NOMO-1 (cell line): ENCODE results near the gene BAIAP2.

Experiments used
- DNase-seq, 2 experiments: peaks; one replicate each; lab custom pipeline; 2025; ENCODE audit not compliant: unreplicated experiment in 2 of 2; lab: John Stamatoyannopoulos, UW

The BAIAP2 gene

DNA sequence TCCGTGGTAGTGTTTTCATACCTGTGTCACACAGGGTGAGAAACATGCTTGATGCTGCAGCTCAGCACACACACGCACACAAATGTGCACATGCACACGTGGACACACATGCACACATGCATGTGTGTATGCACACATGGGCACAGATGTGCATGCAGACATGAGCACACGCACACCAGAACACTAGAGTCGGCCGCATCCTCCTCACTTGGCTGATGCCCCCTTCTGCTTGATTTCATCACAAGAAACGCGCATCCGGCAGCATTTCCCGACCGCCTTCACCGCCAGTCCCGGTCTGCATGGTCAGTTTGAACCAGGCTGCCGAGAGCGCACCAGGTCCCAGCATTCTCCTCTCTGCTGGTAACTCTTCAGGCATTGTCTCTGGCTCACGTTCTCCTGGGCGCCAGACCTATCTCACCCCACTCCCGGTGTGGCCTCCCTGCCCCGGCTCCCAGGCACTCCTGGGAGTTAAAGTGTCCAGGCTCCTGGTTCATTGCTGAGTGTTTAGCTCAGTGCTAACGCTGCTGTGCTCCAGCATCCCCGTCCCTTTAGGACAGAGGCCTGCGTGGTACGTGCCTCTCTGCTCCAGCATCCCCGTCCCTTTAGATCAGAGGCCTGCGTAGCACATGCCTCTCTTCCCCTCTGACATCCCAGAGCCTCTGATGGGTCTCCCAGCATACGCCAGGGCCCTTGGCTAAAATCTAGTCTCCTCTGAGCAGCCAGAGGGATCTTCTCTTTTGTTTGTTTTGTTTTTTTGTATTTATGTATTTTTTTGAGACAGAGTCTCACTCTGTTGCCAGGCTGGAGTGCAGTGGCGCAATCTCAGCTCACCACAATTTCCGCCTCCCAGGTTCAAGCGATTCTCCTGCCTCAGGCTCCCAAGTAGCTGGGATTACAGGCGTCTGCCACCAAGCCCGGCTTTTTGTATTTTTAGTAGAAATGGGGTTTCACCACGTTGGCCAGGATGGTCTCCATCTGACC lies 16.0 kb downstream of the BAIAP2 start:
- peak; percentile 19 to 35 for DNase-seq

DNA sequence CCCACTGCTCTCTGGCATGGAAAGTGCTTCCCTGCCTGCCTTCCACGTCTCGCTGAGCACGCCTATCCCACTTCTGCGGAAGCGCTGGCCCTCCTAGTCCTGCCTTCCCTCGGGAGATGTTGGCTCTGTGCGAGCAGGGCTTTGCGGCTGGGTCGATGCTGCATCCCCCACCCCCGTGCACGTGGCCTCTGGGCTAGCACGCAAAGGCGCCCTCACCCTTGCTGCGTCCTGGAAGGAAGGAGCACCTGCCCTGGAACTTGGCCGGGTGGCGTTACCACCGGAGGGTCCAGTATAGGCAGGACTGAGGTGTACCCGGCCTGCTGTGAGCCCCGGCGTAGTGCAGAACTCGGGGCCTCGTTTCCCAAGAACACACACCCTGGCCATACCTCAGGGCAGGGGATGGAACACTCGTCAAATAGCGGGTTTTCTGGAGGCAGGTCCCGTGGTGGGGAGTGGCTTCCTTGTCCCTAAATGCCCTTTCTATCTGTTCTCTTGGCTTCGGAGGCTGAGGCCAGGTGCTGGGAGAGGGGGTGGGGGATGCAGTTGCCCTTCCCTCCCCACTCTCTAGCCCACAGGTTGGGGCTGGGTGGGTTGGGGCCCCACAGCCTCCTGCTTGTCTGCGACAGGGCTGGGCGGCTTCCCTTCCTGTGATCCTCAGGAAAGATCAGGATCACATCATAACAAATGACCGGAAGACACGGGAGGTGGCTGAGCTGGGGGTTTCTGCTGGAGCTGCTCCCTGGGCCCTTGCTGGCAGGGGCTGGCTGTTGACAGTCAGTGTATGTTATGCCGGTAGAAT lies 17.4 kb downstream of the BAIAP2 start:
- no peak for DNase-seq

DNA sequence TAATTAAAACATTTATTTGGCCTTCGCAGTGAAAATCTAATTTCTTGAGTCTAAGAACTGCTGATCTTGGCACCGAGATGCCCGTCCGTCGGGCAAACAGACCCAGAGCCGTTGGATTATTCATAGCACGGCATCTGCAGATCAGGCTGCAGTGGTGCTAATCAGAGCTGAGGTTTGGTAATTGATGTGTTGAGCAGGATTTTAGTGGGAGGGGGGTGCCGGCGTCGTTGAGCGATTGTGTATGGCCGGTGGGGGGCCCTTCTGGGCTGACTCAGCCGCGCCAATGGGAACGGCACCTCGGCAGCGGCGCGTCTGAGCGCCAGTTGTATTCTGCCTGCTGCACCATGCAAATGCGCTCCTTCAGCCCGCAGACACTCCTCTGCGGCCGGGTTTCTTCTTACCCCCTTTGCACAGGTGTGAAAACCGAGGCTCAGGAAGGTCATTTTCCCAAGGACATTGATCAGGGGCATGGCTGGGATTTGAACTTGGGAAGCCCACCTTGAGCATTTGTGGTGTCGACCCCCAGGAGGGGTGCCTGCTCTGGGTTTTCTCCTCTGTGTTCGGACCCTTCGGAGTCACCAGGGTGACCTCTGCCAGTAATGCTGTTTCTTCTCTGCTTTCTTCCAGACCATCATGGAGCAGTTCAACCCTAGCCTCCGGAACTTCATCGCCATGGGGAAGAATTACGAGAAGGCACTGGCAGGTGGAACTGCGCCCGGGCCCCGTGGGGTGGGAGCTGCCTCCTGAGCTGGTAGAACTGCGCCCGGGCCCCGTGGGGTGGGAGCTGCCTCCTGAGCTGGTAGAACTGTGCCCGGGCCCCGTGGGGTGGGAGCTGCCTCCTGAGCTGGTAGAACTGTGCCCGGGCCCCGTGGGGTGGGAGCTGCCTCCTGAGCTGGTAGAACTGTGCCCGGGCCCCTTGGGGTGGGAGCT lies 18.4 kb downstream of the BAIAP2 start:
- no peak for DNase-seq

DNA sequence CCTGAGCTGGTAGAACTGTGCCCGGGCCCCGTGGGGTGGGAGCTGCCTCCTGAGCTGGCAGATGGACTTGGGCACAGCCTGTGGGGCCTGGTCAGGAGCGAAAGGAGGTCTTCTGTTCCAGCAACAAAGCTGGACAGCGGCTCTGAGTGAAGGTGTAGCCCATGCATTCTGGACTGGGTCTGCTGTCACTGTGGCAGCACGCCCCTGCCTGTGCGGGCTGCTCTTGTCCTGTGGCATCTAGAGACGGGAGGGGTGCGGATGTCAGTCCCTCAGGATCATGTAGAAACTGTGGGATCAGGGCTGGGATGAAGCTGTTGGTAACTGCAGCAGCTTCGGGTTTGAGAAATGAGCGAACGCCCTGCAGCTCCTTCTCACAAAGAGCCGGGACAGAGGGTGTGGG lies 19.4 kb downstream of the BAIAP2 start:
- no peak for DNase-seq

DNA sequence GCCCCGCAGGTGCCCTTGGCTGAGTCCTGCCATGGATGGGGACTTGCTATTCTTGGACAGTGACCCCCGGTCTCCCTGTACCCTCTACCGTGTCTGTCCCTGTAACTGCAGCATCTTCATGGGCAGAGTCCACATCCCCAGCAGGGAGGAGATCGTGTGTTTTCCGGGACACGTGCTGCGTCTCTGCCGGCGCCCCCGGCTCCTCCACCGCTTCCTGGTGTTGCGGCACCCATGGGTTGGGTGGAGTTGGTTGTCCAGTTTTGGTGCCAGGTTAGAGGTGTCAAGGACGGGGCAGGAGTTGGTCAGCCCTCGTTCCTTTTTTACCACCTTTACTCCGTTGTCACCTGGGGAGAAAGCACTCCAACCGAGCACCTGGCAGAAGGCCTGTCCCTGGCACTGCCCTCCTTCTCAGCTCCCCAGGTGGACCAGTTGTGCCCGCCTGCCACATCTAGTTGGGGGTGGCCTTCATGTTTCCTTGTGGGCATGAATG lies 20.0 kb downstream of the BAIAP2 start:
- no peak for DNase-seq

DNA sequence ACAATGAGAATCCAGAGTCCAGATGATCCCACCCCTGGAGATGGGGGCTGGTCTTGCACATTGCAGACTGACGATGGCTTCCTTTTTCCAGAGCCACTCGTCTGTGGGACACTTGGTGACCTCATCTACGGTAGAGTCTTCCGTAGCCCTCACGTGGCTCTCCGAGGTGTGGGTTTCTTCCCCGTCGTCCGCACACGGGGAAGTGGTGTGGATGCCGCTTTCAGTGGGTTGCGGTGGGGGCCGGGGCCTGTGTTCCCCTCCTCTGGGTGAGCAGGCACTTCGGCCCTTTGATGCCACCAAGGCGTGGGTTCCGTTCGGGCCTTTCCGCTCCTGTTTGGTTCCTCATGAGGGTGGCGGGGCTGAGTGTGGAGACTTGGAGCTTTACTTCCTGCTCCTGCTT lies 21.4 kb downstream of the BAIAP2 start:
- DNase-seq = no peak

DNA sequence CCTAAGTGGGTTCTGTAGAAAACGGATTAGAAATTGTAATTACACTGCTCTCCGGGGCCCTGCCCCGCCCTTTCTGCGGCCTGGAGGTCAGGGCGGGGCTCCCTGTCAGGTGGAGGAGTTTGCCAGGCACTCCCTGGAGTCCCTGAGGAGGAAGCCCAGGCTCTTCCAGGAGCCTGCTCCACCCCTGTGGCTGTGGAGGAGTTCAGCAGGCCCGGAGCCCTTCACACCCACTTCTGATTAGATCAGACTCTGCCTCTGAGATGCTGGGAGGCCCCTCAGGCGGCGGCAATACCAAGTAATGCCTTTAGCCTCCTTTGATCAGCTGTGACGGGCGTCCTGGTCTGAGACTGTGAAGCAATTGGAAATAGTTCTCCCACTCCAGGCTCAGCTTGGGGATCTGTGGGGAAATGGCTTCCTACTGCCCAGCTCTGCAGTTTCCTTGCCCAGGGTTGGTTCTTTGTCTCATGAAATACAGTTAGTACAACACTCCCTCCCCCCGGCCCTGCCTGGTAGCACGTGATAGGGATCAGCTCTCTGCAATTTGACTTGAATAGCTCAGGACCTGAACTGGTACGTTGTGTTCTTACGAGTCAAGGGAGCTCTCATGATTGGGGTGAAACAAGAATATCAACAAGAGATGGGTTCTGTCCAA lies 22.3 kb downstream of the BAIAP2 start:
- DNase-seq = no peak

DNA sequence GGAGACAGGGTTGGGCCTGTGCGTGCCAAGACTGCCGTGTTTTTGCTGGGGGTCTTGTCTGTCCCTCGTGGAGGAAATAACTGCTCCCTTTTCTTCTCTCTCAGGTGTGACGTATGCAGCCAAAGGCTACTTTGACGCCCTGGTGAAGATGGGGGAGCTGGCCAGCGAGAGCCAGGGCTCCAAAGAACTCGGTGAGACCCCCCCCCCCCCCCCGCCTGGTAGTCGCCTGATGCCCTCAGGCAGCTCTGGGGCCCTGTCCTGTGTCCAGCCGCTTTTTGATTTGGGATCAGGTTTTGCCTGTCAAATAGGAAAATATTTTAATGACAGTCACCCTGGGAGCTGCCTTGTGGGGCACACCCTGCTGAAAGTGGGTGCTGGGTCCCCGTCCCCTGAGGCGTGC lies 22.8 kb downstream of the BAIAP2 start:
- DNase-seq = no peak

DNA sequence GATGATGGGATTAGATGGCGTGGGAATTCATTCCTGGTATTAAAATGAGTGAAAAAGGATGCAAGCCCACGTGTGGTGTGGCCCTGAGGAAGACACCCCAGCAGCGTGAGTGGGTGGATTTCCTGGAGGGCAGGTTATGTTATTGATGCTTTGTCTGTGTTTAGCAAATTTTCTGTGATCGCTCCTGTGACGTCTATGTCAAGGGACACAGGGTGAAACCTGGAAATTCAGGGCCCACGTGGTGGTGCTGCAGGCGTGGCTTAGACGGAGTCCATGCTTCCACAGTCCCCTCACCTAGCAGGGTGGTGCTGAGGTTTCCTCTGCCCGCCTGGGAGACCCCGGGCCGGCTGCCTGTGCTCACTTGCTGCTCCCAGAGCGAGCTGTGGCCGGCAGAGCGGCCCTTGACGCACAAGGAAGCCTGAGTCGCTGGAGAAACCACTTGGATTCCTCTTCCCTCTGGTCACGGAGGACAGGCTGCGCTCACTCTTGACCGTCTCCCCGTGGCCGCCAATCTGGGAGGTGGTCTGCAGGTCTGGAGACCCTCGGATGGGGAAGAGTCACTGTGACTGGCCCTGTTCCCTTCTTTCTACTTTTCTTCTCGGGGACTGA lies 23.4 kb downstream of the BAIAP2 start:
- DNase-seq = no peak

DNA sequence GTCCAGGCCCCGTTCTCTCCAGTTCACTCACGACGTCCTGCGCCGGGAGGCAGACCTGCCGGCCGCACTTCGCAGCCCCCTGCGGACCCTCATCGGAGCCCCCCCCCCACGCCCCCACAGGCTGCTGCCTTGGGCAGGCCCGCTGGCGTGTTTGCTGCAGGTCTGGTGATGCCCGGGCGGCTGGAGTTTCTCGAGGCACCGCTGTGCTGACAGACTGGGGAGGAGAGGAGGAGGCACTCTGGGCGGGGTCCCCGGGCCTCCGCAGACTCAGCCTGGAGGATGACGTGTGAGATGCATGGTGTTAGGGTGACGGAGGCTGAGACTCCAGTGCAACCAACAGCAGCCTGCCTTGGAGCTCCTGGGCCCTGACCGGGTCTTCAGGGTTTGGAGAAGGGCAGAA lies 24.1 kb downstream of the BAIAP2 start:
- DNase-seq = no peak

DNA sequence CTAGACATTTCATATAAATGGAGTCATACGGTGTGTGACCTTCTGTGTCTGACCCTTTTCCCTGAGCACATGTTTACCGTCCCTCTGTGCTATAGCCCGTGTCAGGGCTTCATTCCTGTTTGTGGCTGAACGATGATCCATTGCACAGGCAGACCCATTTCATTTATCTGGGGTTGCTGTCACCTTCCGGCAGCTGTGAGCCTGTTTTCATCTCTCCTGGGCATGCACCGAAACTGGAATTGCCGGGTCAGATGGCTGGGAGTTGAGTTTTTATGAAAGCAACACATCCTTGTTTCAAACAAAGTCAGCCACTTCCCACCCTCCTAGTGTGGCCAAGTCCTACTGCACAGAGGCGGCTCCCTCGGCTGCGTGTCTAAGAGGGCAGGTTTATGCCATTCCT lies 25.5 kb downstream of the BAIAP2 start:
- DNase-seq = no peak

DNA sequence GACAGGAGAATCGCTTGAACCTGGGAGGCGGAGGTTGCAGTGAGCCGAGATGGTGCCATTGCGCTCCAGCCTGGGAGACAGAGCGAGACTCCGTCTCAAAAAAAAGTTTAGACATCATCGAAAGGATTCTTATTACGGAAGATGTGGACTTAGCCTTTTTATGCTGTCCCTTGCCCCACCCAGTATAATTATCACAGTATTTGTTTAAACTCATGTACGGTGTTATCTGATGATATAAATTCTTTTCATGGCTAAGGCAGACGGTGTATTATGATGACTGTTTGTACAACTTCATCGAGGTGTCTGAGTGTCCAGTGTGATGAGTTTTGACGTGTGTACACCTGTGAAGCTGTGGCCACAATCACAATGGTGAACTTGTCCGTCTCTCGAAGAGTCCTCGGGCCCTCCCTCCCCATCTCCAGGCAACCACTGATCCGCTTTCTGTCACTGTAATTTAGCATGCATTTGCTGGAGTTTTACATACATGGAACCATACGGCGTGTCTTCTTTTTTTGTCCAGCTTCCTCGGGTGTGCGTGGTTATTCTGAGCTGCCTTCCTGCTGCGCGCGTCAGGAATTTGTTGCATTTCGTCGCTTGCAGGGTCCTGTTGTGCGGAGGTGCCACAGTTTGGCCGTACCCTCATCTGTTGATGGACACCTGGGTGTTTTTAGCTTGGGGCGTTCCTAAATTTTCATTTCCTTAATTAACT lies 26.2 kb downstream of the BAIAP2 start:
- no peak for DNase-seq

DNA sequence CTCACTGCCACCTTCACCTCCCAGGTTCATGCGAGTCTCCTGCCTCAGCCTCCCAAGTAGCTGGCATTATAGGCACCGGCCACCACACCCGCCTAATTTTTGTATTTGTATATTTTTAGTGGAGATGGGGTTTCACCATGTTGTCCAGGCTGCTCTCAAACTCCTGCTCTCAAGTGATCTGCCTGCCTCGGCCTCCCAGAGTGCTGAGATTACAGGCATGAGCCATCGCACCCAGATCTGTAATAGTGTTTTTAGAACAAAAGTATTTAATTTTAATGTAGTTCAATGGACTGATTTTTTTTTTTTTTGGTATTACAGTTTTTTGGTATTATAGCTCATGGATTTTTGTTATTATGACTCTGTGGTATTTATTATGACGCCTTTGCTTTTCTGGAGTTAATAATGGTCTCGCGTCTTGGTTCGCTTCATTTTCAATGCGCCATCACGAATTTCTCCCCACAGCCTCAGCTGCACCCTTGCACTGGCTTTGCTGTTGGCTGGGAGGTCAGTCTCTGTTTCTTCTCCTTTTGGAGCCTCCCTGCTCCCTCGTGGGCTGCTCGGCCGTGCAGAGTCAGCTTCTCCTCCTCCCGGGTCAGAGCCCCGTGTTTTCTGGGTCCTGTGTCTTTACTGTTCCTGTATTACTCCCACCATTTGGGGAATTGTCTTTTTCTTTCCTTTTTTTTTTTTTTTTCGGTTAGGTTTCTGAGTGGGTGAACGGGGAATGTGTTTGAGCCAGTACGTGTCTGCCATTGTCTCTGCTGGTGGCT lies 27.2 kb downstream of the BAIAP2 start:
- no peak for DNase-seq

DNA sequence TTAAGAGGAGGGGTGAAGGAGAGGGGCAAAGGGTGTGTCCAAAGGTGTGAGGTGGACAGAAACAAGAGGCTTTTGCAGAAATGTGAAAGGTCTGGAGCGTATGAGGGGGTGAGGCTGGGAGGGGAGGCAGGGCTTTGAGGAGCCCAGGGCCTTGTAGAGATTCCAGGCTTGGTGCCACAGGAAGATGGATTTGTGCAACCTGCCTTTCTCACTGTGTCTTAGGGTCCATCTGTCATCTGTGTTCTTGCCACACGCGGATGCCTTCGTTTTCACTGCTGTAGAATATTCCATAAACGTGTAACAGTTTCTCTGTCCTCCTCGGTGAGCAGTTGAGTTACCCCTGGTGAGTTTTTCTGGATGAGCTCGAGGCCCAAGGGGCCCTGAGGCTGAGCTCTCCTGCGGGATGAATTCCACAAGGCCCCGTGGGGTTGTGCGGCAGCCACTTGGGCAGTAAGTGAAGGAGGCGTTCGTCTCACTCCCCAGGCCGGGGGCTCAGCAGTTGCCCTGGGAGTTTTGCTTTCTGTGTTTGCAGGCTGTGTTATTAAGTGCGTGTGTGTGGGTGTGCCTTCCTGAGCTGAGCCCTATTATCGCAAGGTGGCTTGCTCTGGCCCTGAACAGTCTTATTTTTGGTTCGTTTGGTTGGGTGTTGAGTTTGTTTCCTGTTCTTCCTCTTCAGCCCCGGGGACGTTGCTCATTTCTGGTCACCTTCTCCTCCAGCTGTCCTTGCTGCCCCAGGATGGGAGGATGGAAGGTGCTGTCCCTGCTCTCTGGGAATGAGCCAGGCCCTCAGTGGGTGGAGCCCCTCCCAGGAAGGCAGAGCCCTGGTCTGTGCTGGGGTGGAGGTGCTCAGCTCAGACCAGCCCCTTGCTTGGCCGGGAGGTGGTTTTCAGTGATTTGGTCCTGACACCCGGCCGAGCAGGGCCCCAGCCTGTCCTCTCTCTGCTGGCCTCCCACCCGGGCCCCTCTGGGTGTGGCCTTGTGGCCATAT lies 28.4 kb downstream of the BAIAP2 start:
- no peak for DNase-seq

DNA sequence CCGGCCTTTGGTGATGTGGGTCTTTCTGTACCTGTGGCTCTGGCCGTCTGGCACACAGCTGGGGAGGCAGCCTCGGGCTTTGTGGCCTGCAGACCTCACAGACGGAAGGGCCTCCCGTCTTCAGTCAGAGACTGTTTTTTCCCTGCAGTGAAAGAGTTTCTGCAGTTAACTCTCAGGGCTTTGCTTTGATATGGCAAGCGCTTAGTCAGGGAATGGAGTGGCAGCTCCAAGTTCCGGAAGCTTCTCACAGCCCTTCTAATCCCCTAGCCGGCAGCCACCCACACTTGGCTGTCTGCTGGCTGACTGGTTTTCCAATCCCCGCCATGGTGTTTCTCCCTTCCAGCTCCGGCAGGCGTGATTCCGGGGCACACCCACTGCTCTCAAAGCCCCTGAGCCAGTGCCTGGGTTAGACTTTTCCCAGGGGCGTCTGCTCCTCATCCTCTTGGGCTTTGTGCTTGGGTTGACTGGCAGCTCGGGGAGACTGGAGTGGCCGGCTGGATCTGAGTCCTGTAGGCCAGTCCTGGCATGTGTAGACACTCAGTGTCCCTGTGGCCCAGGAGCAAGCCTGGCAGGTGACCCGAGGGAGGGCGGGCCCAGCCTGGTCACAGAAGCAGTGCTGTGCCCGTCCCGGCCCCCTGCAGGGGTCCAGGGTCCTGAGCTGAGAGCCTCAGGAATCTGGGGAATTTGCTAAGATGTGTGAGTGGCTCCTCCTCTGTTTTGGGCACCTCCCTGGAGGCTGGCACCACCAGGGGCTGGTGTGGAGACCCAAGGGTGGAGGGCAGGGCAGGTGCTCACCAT lies 29.9 kb downstream of the BAIAP2 start:
- DNase-seq = no peak

DNA sequence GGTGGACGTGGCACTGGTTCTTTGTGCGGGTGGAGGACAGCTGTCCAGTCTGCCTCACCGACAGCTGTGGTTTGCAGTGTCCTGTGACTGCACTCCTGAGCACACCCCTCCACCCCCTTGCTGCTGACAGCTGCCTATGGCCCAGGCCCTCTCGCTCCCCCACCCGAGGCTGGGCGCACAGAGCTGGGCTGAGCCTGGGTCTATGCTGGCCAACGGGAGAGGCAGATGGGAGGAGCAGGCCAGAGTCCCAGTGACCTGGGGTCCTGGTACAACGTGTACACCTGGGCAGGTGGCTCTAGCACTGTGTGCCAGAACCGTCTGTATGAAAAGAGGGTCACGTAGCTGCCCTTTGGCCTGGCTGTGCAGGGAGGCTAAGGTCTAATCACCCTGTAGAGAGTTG lies 30.5 kb downstream of the BAIAP2 start:
- DNase-seq = no peak
